Measurements from ENCODE around the gene RAD9B. TPM values are rescaled to one million over a fixed set of nuclear protein-coding genes. Genes with fewer than 3 reads are reported as not detected.
"Not testable (repeated sequence)": the region's sequence is repeated elsewhere in the genome, so short reads cannot be mapped to it uniquely, and the experiment has no call there.

RAD9B gene
- total RNA-seq, 8 experiments from 2014 or later, result 0.18 to 1.0 (median 0.45) TPM

DNA sequence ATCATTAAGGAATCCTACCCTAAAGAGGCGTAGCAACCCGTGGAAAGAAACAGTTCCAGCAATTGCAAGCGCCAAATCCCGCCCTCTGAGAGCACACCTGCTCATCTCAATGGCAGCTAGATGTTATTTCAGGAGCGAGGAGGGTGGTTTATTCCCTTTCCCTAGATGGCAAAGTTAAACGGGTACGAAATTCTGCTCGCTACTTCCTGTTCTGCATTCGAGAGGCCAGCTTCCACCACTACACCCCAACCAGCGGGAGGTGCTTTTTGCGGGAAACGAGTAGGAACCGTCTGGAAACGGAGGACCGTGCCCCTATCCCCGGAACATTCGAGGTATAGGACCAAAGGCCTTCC, 756 bp upstream of the RAD9B start:
- Histone ChIP-seq H3K27ac (peak overlapping the region; percentile 72 to 87), H3K4me1 (replicated peaks in 1 of 2) (peaks cover 17 to 19% of the 10 kb centered on the region in 2 donors), H3K4me3 (peak overlapping the region; percentile 56 to 95 (median 78))
- in situ Hi-C loops (cut with MboI; ENCODE audit: low pct_unique_long_range_greater_than_20kb in 2 of 9, low sequenced_read_pairs in 9 of 9, unreplicated experiment in 9 of 9), result loop anchor here in 2 of 9 experiments (25.0 kb wide), 2 partner anchors 111 to 386 kb away; partner anchors contain the start of gene TCTN1 (in 1 of the 2)
- 0 to 6% (median 0%) methylated on average over 2 to 9 of the region's 17 CpGs; no CpG with 5 or more reads in 4 of the 10 experiments for WGBS, 10 experiments
- ATAC-seq (replicated peaks in 6 of 8), result peak in 3 of 8 experiments; percentile 41 to 58 (median 48)

DNA sequence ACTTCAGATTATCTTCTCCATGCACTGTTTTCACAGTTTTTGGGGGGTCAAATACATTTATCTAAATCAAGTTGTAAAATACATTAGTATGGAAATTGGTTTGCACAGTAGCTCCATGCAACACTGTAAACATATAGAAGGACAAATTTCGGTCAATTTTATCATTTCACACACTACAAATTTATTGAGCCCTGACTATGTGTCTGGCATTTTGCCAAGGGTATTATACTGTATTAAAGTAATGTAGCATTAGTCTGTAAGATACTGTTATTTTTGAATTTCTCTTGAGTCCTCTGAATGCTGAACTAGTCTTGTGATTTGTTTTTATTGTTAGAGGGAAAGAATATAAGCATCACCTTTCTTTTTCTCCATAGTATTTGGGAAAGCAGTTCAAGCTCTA, 1.3 kb downstream of the RAD9B start:
- Histone ChIP-seq H3K27ac (no peak overlapping the region), H3K4me1 (replicated peaks in 1 of 2) (peaks cover 17 to 19% of the 10 kb centered on the region in 2 donors), H3K4me3 (no peak overlapping the region)
- 67 to 100% (median 86%) methylated on average over 1 of the region's 1 CpG; no CpG with 5 or more reads in 4 of the 10 experiments for WGBS, 10 experiments
- no peak for ATAC-seq (replicated peaks in 6 of 8)
- in situ Hi-C loops (cut with MboI; ENCODE audit: low pct_unique_long_range_greater_than_20kb in 2 of 9, low sequenced_read_pairs in 9 of 9, unreplicated experiment in 9 of 9), result loop anchor here in 2 of 9 experiments (25.0 kb wide), 2 partner anchors 109 to 384 kb away; partner anchors contain the start of gene TCTN1 (in 1 of the 2)

DNA sequence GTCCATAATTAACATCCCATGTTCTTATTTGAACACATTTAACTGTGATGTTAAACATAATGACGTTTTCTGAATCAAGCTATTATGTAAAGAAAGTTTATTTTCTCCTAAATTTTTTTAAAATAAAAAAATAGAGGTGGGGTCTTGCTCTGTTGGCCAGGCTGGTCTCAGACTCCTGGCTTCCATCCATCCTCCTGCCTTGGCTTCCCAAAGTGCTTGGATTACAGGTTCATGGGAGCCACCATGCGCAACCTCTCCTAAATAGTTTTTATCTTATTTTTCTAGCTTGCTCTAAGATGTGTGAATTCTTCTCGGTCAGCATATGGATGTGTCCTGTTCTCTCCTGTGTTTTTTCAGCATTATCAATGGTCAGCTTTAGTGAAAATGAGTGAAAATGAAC, 3.2 kb downstream of the RAD9B start:
- no peak for ATAC-seq (replicated peaks in 6 of 8)
- Histone ChIP-seq H3K27ac (no peak overlapping the region), H3K4me3 (no peak overlapping the region), H3K4me1 (replicated peaks in 1 of 2) (peaks cover 7 to 12% of the 10 kb centered on the region in 2 donors)
- in situ Hi-C loops (cut with MboI; ENCODE audit: low pct_unique_long_range_greater_than_20kb in 2 of 9, low sequenced_read_pairs in 9 of 9, unreplicated experiment in 9 of 9), result loop anchor here in 2 of 9 experiments (25.0 kb wide), 2 partner anchors 107 to 382 kb away; partner anchors contain the start of gene TCTN1 (in 1 of the 2)
- WGBS, 10 experiments, result 0 to 100% (median 74%) methylated on average over 1 to 3 of the region's 3 CpGs; no CpG with 5 or more reads in 1 of the 10 experiments

DNA sequence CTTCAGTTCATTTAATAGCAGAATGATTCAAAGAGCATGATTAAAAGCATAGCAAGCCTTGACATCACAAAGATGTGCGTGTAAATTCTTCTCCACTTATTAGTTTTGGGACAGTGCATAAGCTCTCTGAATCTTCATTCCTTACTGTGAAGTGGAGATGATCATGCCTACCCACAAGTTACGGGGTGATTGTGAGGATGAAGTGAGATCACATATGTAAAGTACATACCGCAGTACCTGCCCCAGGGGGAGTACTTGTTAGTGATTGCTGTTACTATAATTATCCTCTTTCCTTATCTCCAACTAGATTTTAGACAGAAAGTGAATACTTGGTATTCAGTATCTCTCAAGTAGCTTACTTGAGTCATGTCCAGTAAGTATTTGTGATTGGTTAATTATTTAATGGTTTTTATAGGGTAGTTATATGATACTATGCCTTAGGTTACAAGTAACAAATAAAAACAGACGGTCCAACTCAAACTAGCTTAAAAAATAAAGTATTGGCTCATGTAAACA, 6.0 kb downstream of the RAD9B start:
- no peak for ATAC-seq (replicated peaks in 6 of 8)
- WGBS, 10 experiments, result 77 to 100% (median 96%) methylated on average over 1 to 4 of the region's 4 CpGs
- in situ Hi-C loops (cut with MboI; ENCODE audit: low pct_unique_long_range_greater_than_20kb in 2 of 9, low sequenced_read_pairs in 9 of 9, unreplicated experiment in 9 of 9), result loop anchor here in 2 of 9 experiments (25.0 kb wide), 2 partner anchors 104 to 379 kb away; partner anchors contain the start of gene TCTN1 (in 1 of the 2)
- H3K4me1 ChIP-seq (replicated peaks in 1 of 2), result no peaks in the 10 kb centered on the region
- H3K27ac ChIP-seq, result no peak overlapping the region
- H3K4me3 ChIP-seq, result no peak overlapping the region

DNA sequence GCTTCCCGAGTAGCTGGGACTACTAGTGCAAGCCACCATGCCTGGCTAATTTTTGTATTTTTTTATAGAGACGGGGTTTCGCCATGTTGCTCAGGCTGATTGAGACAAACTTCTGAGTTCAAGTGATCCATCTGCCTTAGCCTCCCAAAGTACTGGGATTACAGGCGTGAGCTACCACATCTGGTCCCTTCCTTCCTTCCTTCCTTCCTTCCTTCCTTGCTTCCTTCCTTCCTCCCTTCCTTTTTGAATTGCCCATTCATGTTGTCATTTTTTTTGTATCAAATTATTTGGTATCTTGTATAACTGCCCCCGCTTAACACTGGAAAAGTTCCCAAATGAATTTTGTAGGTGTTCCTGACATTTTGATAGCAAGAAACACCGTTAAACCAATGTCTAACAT, 11.7 kb downstream of the RAD9B start:
- no peak for ATAC-seq (replicated peaks in 6 of 8)
- in situ Hi-C loops (cut with MboI; ENCODE audit: low pct_unique_long_range_greater_than_20kb in 2 of 9, low sequenced_read_pairs in 9 of 9, unreplicated experiment in 9 of 9), result loop anchor here in 3 of 9 experiments (10.0 to 25.0 kb wide), 3 partner anchors 91 to 373 kb away; partner anchors contain the start of gene TCTN1 (in 1 of the 3)
- Histone ChIP-seq H3K4me3 (no peak overlapping the region), H3K4me1 (replicated peaks in 1 of 2) (no peaks in the 10 kb centered on the region), H3K27ac (no peak overlapping the region)
- WGBS, 10 experiments, result 46 to 94% (median 78%) methylated on average over 2 to 5 of the region's 6 CpGs; no CpG with 5 or more reads in 1 of the 10 experiments

DNA sequence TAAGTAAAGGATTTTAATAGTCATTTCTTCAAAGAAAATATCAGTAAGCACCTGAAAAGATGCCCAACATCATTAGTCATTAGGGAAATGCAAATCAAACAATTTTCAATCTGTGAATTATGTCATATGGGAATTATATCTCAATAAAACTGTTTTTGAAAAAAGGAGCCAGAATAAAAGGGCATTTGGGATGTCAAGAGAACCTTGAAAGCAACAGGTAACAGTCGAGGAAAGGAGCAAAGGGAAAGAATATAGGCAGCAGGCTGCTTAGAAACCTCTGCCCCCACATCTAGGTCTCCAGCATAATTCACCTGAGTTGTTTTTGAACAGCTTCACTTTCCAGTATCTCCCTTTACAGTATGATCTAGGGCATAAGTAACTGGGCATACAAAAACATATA, 12.2 kb downstream of the RAD9B start:
- 30 to 100% (median 74%) methylated on average over 1 of the region's 1 CpG for WGBS, 10 experiments
- no peak overlapping the region for H3K4me3 ChIP-seq
- in situ Hi-C loops (cut with MboI; ENCODE audit: low pct_unique_long_range_greater_than_20kb in 2 of 9, low sequenced_read_pairs in 9 of 9, unreplicated experiment in 9 of 9), result loop anchor here in 3 of 9 experiments (10.0 to 25.0 kb wide), 3 partner anchors 90 to 373 kb away; partner anchors contain the start of gene TCTN1 (in 1 of the 3)

DNA sequence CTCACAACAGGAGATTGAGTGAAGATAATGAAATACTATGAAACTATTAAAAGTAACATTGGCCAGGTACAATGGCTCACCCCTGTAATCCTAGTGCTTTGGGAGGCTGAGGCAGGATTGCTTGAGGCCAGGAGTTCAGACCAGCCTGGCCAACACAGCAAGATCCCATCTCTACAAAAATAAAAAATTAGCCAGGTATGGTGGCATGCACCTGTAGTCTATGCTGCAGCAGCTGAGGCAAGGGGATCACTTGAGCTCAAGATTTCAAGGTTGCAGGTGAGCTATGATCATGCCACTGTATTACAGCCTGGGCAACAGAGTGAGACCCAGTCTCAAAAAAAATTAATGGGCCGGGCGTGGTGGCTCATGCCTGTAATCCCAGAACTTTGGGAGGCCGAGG, 14.9 kb downstream of the RAD9B start:
- in situ Hi-C loops (cut with MboI; ENCODE audit: low pct_unique_long_range_greater_than_20kb in 2 of 9, low sequenced_read_pairs in 9 of 9, unreplicated experiment in 9 of 9), result loop anchor here in 3 of 9 experiments (10.0 to 25.0 kb wide), 3 partner anchors 88 to 370 kb away; partner anchors contain the start of gene TCTN1 (in 1 of the 3)
- WGBS, 10 experiments, result 40 to 80% (median 66%) methylated on average over 1 to 3 of the region's 3 CpGs; no CpG with 5 or more reads in 6 of the 10 experiments
- no peaks in the 10 kb centered on the region for H3K4me1 ChIP-seq (replicated peaks in 1 of 2)
- no peak overlapping the region for H3K27ac ChIP-seq
- no peak for ATAC-seq (replicated peaks in 6 of 8)
- H3K4me3 ChIP-seq, result no peak overlapping the region

More for the DNA sequence above, 12.2 kb downstream of the RAD9B start:
- H3K27ac ChIP-seq, result no peak overlapping the region
- no peak for ATAC-seq (replicated peaks in 6 of 8)
- no peaks in the 10 kb centered on the region for H3K4me1 ChIP-seq (replicated peaks in 1 of 2)

DNA sequence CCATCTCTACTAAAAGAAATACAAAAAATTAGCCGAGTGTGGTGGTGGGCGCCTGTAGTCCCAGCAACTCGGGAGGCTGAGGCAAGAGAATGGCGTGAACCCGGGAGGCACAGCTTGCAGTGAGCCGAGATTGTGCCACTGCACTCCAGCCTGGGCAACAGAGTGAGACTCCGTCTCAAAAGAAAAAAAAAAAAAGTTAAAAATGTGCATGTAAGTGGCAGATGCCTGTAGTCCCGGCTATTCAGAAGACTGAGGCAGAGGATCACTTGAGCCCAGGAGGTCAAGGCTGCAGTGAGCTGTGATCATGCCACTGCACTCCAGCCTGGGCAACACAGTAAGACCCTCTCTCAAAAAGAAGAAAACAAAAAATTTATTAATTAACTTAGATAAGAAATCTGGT, 15.9 kb downstream of the RAD9B start:
- not testable (repeated sequence) for H3K27ac ChIP-seq; H3K4me1 ChIP-seq (replicated peaks in 1 of 2); H3K4me3 ChIP-seq; ATAC-seq (replicated peaks in 6 of 8)
- 33 to 100% (median 87%) methylated on average over 1 to 7 of the region's 8 CpGs; no CpG with 5 or more reads in 3 of the 10 experiments for WGBS, 10 experiments
- in situ Hi-C loops (cut with MboI; ENCODE audit: low pct_unique_long_range_greater_than_20kb in 2 of 9, low sequenced_read_pairs in 9 of 9, unreplicated experiment in 9 of 9), result loop anchor here in 3 of 9 experiments (10.0 to 25.0 kb wide), 3 partner anchors 87 to 369 kb away; partner anchors contain the start of gene TCTN1 (in 1 of the 3)

DNA sequence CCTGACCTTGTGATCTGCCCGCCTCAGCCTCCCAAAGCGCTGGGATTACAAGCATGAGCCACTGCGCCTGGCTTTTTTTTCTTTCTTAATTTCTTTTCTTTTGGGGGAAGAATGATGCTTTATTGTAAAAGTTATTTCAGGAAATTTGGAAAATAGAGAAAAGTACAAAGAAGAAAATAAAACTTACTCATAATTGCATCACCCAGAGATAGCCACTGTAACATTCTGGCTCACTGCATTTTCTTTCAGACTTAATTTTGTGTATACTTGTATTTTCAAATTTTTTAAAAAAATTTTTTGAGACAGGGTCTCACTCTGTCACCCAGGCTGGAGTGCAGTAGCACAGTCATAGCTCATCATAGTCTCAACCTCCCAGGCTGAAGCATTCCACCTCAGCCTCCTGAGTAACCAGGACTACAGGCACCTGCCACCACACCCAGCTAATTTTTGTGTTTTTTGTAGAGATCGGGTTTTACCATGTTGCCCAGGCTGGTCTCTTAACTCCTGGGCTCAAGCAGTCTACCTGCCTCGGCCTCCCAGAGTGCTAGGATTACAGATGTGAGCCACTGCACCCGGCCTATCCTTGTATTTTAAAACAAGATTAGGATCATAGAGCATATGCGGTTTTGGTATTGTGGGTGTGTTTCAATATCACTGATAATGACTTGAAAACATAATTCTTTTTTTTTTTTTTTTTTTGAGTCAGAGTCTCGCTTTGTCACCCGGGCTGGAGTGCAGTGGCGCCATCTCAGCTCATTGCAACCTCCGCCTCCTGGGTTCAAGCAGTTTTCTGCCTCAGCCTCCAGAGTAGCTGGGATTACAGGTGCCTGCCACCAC, 19.0 kb downstream of the RAD9B start:
- not testable (repeated sequence) for H3K4me1 ChIP-seq (replicated peaks in 1 of 2); H3K27ac ChIP-seq; ATAC-seq (replicated peaks in 6 of 8); H3K4me3 ChIP-seq
- in situ Hi-C loops (cut with MboI; ENCODE audit: low pct_unique_long_range_greater_than_20kb in 2 of 9, low sequenced_read_pairs in 9 of 9, unreplicated experiment in 9 of 9), result loop anchor here in 2 of 9 experiments (25.0 kb wide), 2 partner anchors 91 to 366 kb away; partner anchors contain the start of gene TCTN1 (in 1 of the 2)
- 84 to 98% (median 94%) methylated on average over 3 to 7 of the region's 11 CpGs; no CpG with 5 or more reads in 3 of the 10 experiments for WGBS, 10 experiments

DNA sequence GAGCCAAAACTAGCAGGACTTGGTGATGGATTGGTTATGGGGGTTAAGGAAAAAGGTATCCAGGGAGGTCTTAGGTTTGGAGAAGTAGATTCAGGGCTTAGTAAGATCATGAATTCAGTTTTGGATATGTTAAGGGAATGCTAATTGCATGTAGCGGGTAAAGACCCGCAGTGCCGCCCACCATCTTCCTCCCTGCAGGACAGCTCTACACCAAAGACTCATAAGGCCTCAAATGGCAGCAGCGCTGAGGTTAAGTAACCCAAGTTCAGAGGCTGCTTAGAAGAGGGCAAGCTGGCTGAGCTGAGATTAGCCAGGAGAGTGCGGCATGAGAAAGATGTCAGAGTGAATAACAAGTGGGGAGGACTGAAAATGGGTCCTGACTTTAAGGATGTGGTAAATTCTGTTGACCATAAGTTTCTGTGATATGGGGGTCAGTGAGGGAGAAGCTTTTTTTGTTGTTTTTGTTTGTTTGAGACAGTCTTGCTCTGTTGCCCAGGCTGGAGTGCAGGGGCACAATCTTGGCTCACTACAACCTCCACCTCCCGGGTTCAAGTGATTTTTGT, 26.2 kb downstream of the RAD9B start:
- Histone ChIP-seq H3K4me1 (replicated peaks in 1 of 2) (no peaks in the 10 kb centered on the region), H3K27ac (no peak overlapping the region), H3K4me3 (no peak overlapping the region)
- 69 to 100% (median 78%) methylated on average over 2 to 5 of the region's 6 CpGs; no CpG with 5 or more reads in 5 of the 10 experiments for WGBS, 10 experiments
- in situ Hi-C loops (cut with MboI; ENCODE audit: low pct_unique_long_range_greater_than_20kb in 2 of 9, low sequenced_read_pairs in 9 of 9, unreplicated experiment in 9 of 9), result no loop called here
- ATAC-seq (replicated peaks in 6 of 8), result peak in 1 of 8 experiments; percentile 36

DNA sequence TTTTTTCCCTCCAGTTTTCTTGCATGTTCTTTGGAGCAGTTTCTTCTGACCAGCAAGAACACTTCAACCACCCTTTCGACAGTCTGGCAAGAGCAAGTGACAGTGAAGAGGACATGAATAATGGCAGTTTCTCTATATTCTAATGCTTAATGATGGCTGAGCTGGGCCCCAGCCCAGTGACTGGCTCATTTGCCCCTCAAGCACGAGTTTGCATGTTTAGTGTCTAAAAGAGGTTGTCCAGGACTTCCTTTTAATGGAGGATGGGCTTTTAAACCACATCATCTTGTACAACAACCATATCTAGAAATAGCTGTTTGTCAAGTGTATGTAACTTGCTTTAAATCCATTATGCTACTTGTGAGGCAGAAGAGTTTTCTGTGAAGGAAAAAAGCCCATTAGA, 28.4 kb downstream of the RAD9B start:
- 62 to 100% (median 92%) methylated on average over 2 of the region's 2 CpGs; no CpG with 5 or more reads in 5 of the 10 experiments for WGBS, 10 experiments
- Histone ChIP-seq H3K4me1 (replicated peaks in 1 of 2) (no peaks in the 10 kb centered on the region), H3K27ac (no peak overlapping the region), H3K4me3 (no peak overlapping the region)
- in situ Hi-C loops (cut with MboI; ENCODE audit: low pct_unique_long_range_greater_than_20kb in 2 of 9, low sequenced_read_pairs in 9 of 9, unreplicated experiment in 9 of 9), result no loop called here
- no peak for ATAC-seq (replicated peaks in 6 of 8)

DNA sequence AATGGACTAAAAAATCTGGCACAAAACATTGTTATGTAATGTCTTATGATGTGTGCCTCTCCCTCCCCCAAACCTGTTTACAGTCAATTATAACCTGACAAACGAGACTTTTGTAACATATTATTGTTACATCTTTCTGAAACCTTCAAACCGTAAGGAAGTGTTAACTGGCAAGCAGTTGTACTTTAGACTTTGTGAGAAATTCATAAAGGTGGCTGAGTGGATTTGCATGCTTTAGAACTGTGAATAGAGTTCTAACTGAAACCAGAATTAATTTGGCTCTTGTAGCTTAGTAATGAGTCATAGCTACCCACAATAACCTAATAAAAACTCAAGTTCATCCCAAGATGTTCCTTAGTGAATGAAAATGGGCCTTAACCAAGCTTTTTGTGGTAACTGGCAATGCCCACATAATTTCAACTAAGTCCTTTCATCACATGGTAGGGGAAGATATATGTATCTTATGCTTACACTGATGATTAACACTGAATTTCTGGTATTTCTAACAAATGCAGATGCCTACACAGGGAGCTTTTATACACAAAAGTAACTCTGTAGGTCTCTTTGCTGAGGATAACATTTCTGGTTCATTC, 29.7 kb downstream of the RAD9B start:
- H3K4me3 ChIP-seq, result no peak overlapping the region
- ATAC-seq (replicated peaks in 6 of 8), result peak in 3 of 8 experiments; percentile 29 to 92 (median 91)
- no peaks in the 10 kb centered on the region for H3K4me1 ChIP-seq (replicated peaks in 1 of 2)
- in situ Hi-C loops (cut with MboI; ENCODE audit: low pct_unique_long_range_greater_than_20kb in 2 of 9, low sequenced_read_pairs in 9 of 9, unreplicated experiment in 9 of 9), result no loop called here
- H3K27ac ChIP-seq, result no peak overlapping the region
- 33 to 100% (median 99%) methylated on average over 1 to 2 of the region's 2 CpGs; no CpG with 5 or more reads in 2 of the 10 experiments for WGBS, 10 experiments

All from motor neuron (in vitro differentiated cells).